CD4-positive, CD25-positive, alpha-beta regulatory T cell (primary cell): ENCODE results near the gene TUBB1. TPM values are rescaled to one million over a fixed set of nuclear protein-coding genes. Genes with fewer than 3 reads are reported as not detected.
"Not testable (repeated sequence)": the region's sequence is repeated elsewhere in the genome, so short reads cannot be mapped to it uniquely, and the experiment has no call there.

ENCODE experiments used
- ATAC-seq, 2 donors: fragments of 150-1000 bp; cut with Tn5 transposase; one replicate each; pipeline ENCODE4 v1.10.0; 2021; ENCODE audit warnings: low read depth in 2 of 2, moderate number of reproducible peaks in 2 of 2, moderate library complexity in 1 of 2
- DNase-seq, 3 donors: peaks; one replicate each; pipeline versions ENCODE4 v3.0.0 to v3.0.0-alpha.2; 2012 to 2022; ENCODE audit warnings: mixed read lengths in 1 of 3
- H3K27ac ChIP-seq: one replicate; pipeline ENCODE4 v1.7.0; 2013; ENCODE audit warnings: mild to moderate bottlenecking, low read length; ENCODE audit not compliant: insufficient read depth, poor library complexity, severe bottlenecking
- H3K27me3 ChIP-seq: one replicate; pipeline ENCODE4 v1.7.0; 2013; ENCODE audit warnings: low read length; ENCODE audit not compliant: control insufficient read depth, insufficient read depth
- H3K36me3 ChIP-seq: one replicate; pipeline ENCODE4 v1.7.0; 2013; ENCODE audit warnings: mild to moderate bottlenecking, low read length, moderate library complexity; ENCODE audit not compliant: control insufficient read depth, insufficient read depth
- H3K4me1 ChIP-seq: 2 replicates; pipeline ENCODE4 v1.7.0; 2013; ENCODE audit warnings: mild to moderate bottlenecking, low read length; ENCODE audit not compliant: insufficient read depth, control insufficient read depth, poor library complexity, severe bottlenecking
- H3K4me3 ChIP-seq: one replicate; pipeline ENCODE4 v1.7.0; 2013; ENCODE audit warnings: low read depth, mild to moderate bottlenecking, low read length, moderate library complexity
- H3K9me3 ChIP-seq, 2 experiments: 1 replicate in 1 of 2; 2 replicates in 1 of 2; pipeline ENCODE4 v1.7.0; 2013; ENCODE audit warnings: low read length in 2 of 2, mild to moderate bottlenecking in 1 of 2, moderate library complexity in 1 of 2; ENCODE audit not compliant: control insufficient read depth in 2 of 2
- H3K27ac Mint-ChIP-seq, 3 donors: one replicate each; pipeline ENCODE4 v1.8.0; 2020 to 2022; ENCODE audit warnings: mild to moderate bottlenecking in 3 of 3, mixed read lengths in 3 of 3, moderate library complexity in 2 of 3
- H3K27me3 Mint-ChIP-seq: one replicate; pipeline ENCODE4 v1.8.0; 2022; ENCODE audit warnings: mild to moderate bottlenecking, mixed read lengths
- H3K36me3 Mint-ChIP-seq: one replicate; pipeline ENCODE4 v1.8.0; 2020; ENCODE audit warnings: mixed read lengths
- H3K4me1 Mint-ChIP-seq, 4 donors: one replicate each; pipeline ENCODE4 v1.8.0; 2020 to 2022; ENCODE audit warnings: mixed read lengths in 4 of 4, mild to moderate bottlenecking in 1 of 4
- H3K4me3 Mint-ChIP-seq, 4 donors: one replicate each; pipeline ENCODE4 v1.8.0; 2020 to 2022; ENCODE audit warnings: mild to moderate bottlenecking in 4 of 4, mixed read lengths in 4 of 4, moderate library complexity in 3 of 4
- H3K9me3 Mint-ChIP-seq, 7 donors: one replicate each; pipeline ENCODE4 v1.8.0; 2020 to 2022; ENCODE audit warnings: mixed read lengths in 7 of 7, mild to moderate bottlenecking in 3 of 7, moderate library complexity in 2 of 7
- polyA plus RNA-seq, 4 donors: library from polyadenylated mRNA; unstranded; fragments of 300-500 nt; fragmentation: Illumina TruSeq; gene quantifications; one replicate each; pipeline ENCODE4 v1.2.3, GENCODE V29; 2021
- total RNA-seq: library from RNA; stranded (reverse); gene quantifications from one replicate; pipeline ENCODE4 v1.2.3, GENCODE V29; 2022

The TUBB1 gene
- total and polyA plus RNA-seq, 5 donors from 2014 or later = 0.07 to 31.7 (median 0.14) TPM

GRCh38 chr20:58978351-58979190 is 40.7 kb upstream of the TUBB1 start:
- peaks cover 7 to 20% (median 12%) of the 10 kb centered on the region in 4 donors for H3K4me1 Mint-ChIP-seq
- peaks cover 4% of the 10 kb centered on the region for H3K36me3 Mint-ChIP-seq
- H3K27ac ChIP-seq = no peak overlapping the region
- DNase-seq (no peak), ATAC-seq (no peak)
- H3K4me3 Mint-ChIP-seq = peak overlapping the region; percentile 45 to 94 (median 86)
- H3K4me3 ChIP-seq = no peak overlapping the region
- no peaks in the 10 kb centered on the region for H3K27me3 ChIP-seq
- H3K36me3 ChIP-seq = no peaks in the 10 kb centered on the region
- H3K4me1 ChIP-seq = peaks cover 18% of the 10 kb centered on the region
- peak overlapping the region in 2 of 3 donors; percentile 63 to 65 for H3K27ac Mint-ChIP-seq
- peaks cover 14 to 16% of the 10 kb centered on the region in 2 experiments for H3K9me3 ChIP-seq
- H3K9me3 Mint-ChIP-seq = peaks cover 0 to 20% (median 2%) of the 10 kb centered on the region in 7 donors
- H3K27me3 Mint-ChIP-seq = peaks cover 25% of the 10 kb centered on the region

DNA sequence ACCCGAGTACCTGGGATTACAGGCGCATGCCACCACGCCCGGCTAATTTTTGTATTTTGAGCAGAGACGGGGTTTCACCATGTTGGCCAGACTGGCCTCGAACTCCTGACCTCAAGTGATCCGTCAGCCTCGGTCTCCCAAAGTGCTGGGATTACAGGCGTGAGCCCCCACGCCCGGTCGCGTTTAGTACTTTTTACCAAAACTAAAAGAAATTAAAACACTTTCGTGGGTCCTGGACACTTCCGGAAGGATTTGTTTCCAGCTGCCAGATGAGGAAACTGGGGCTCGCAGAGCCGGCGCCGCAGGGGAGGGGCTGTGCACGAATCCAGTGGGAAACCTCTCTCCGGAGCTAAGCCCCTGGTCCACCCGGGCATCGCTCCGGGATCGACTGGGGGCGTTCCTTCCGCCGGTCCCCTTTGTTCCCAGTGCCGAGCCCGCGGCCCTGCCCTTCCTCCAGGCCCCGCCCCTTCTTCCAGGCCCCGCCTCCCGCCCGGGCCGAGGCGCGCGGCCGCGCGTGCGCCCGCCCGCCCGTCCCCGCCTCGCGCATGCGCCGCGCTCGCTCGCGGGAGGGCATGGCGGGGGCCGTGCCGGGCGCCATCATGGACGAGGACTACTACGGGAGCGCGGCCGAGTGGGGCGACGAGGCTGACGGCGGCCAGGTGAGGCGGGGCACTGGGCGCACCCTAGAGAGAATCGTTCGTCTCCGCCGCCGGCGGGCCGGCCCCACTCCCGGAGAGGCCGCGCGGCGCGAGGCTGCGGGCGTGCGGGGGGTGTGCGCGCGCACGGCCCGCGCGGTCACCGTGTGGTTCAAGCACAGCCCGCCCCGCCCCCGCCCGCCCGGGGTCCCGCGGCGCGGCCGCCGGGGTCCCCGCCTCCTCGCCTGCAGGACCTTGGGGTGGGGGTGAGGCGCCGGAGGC is 38.3 kb upstream of the TUBB1 start, which contains the start of gene NELFCD:
TSS of gene NELFCD (plus strand) at position 546 of the 917 bp plus-strand sequence. CDS start at position 600, 54 bp downstream.
- Mint-ChIP-seq H3K36me3 (peaks cover 4% of the 10 kb centered on the region), H3K27me3 (peaks cover 12% of the 10 kb centered on the region), H3K4me3 (peak within 1 kb of the TSS; percentile 94 to 97 (median 94)), H3K4me1 (peaks cover 18 to 43% (median 33%) of the 10 kb centered on the region in 4 donors), H3K27ac (peak within 1 kb of the TSS; percentile 57 to 83 (median 76)), H3K9me3 (peaks cover 0 to 9% (median 2%) of the 10 kb centered on the region in 7 donors)
- Histone ChIP-seq H3K27me3 (no peaks in the 10 kb centered on the region), H3K4me1 (peaks cover 25% of the 10 kb centered on the region), H3K27ac (peak within 1 kb of the TSS; percentile 51), H3K36me3 (peaks cover 4% of the 10 kb centered on the region), H3K4me3 (peak within 1 kb of the TSS; percentile 82), H3K9me3 (peaks cover 3 to 4% of the 10 kb centered on the region in 2 experiments)
- ATAC-seq = peak; percentile 88 to 89
- DNase-seq = peak; percentile 80 to 88 (median 84)

DNA sequence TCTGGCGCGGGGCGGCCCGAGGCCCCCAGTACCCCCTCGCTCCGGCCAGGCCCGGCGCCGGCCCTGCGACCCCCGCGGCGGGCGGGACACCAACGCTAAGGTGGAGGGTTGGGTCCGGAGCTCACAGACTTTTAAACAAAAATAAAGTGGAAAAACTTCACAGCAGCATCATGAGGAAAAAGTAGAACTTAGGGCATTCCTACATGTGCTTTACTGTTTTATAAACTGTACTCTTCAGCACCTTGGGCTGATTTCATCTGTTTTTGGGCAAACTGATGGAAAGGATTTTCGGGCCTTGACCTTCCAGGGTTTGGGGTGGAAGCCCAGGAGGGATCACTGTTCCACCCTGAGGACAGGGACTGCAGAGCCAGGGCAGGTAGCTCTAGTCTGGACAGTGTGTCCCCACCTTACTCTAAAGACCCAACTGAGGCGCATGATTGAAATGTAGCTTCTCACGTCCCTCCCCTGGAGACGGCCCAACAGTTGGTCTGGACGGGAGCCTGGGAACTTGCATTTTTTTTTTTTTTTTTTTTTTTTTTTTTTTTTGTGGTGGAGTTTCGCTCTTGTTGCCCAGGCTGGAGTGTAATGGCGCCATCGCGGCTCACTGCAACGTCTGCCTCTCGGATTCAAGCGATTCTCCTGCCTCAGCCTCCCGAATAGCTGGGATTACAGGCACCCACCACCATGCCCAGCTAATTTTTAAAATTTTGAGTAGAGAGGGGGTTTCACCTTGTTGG is 37.4 kb upstream of the TUBB1 start:
- H3K36me3 ChIP-seq = peaks cover 10% of the 10 kb centered on the region
- Mint-ChIP-seq H3K27ac (peak overlapping the region; percentile 57 to 83 (median 63)), H3K4me3 (peak overlapping the region; percentile 94 to 97 (median 94)), H3K36me3 (peaks cover 8% of the 10 kb centered on the region), H3K27me3 (peaks cover 12% of the 10 kb centered on the region), H3K9me3 (peaks cover 0 to 4% (median 0%) of the 10 kb centered on the region in 7 donors), H3K4me1 (peaks cover 21 to 48% (median 38%) of the 10 kb centered on the region in 4 donors)
- ATAC-seq = no peak
- H3K27me3 ChIP-seq = no peaks in the 10 kb centered on the region
- H3K9me3 ChIP-seq = no peaks in the 10 kb centered on the region
- peaks cover 28% of the 10 kb centered on the region for H3K4me1 ChIP-seq
- peak overlapping the region; percentile 82 for H3K4me3 ChIP-seq
- H3K27ac ChIP-seq = no peak overlapping the region
- peak in 2 of 3 donors; percentile 18 to 37 for DNase-seq

- peak overlapping the region; percentile 82 for H3K4me3 ChIP-seq
- Mint-ChIP-seq H3K36me3 (peaks cover 15% of the 10 kb centered on the region), H3K4me1 (peaks cover 24 to 51% (median 40%) of the 10 kb centered on the region in 4 donors), H3K27ac (peak overlapping the region; percentile 57 to 85 (median 75)), H3K27me3 (peaks cover 12% of the 10 kb centered on the region), H3K9me3 (peaks cover 0 to 4% (median 0%) of the 10 kb centered on the region in 7 donors), H3K4me3 (peak overlapping the region; percentile 94 to 97 (median 94))
- ATAC-seq (no peak), DNase-seq (peak in 1 of 3 donors; percentile 47)
- peaks cover 28% of the 10 kb centered on the region for H3K4me1 ChIP-seq
- peak overlapping the region; percentile 30 for H3K27ac ChIP-seq
- peaks cover 18% of the 10 kb centered on the region for H3K36me3 ChIP-seq
- no peaks in the 10 kb centered on the region for H3K27me3 ChIP-seq
- no peaks in the 10 kb centered on the region for H3K9me3 ChIP-seq
Measured at GRCh38 chr20:58982406-58983114, 36.7 kb upstream of the TUBB1 start.

GRCh38 chr20:58983115-58983468 is 36.1 kb upstream of the TUBB1 start:
- Mint-ChIP-seq H3K4me3 (peak overlapping the region; percentile 10 to 95 (median 94)), H3K27me3 (peaks cover 12% of the 10 kb centered on the region), H3K27ac (peak overlapping the region in 2 of 3 donors; percentile 57 to 75), H3K4me1 (peaks cover 24 to 51% (median 40%) of the 10 kb centered on the region in 4 donors), H3K36me3 (peaks cover 21% of the 10 kb centered on the region)
- peaks cover 28% of the 10 kb centered on the region for H3K4me1 ChIP-seq
- not testable (repeated sequence) for ATAC-seq, DNase-seq, H3K9me3 ChIP-seq, H3K27me3 ChIP-seq, H3K27ac ChIP-seq, H3K9me3 Mint-ChIP-seq
- peak overlapping the region; percentile 82 for H3K4me3 ChIP-seq
- peaks cover 23% of the 10 kb centered on the region for H3K36me3 ChIP-seq

- Histone ChIP-seq H3K27ac (no peak overlapping the region), H3K4me1 (peaks cover 28% of the 10 kb centered on the region), H3K4me3 (no peak overlapping the region), H3K27me3 (no peaks in the 10 kb centered on the region), H3K36me3 (peaks cover 39% of the 10 kb centered on the region), H3K9me3 (no peaks in the 10 kb centered on the region)
- ATAC-seq = no peak
- H3K36me3 Mint-ChIP-seq = peaks cover 30% of the 10 kb centered on the region
- peak overlapping the region in 3 of 4 donors; percentile 8 to 66 (median 9) for H3K4me3 Mint-ChIP-seq
- DNase-seq = no peak
- H3K4me1 Mint-ChIP-seq = peaks cover 24 to 51% (median 40%) of the 10 kb centered on the region in 4 donors
- H3K27me3 Mint-ChIP-seq = peaks cover 4% of the 10 kb centered on the region
- H3K9me3 Mint-ChIP-seq = no peaks in the 10 kb centered on the region
- peak overlapping the region in 2 of 3 donors; percentile 21 to 81 for H3K27ac Mint-ChIP-seq
Measured at GRCh38 chr20:58984691-58985090, 34.5 kb upstream of the TUBB1 start.
